HL-60 (cell line): ENCODE data around the gene DIP2C.

ENCODE experiments used
- GABPA ChIP-seq: IDR thresholded peaks from 2 replicates; pipeline ENCODE4 v1.6.1; 2012; ENCODE audit warnings: low read depth
- POLR2AphosphoS5 ChIP-seq: IDR thresholded peaks from 2 replicates; pipeline ENCODE4 v1.6.1; 2012; ENCODE audit warnings: low read depth
- SPI1 ChIP-seq: IDR thresholded peaks from 2 replicates; pipeline ENCODE4 v1.6.1; 2012; ENCODE audit warnings: low read depth, mild to moderate bottlenecking, borderline replicate concordance
- TF ChIP-seq, protein P1 (sequence below): IDR thresholded peaks from one replicate; pipeline ENCODE4 v1.5.1; 2011; ENCODE audit warnings: low read length, control low read depth, inconsistent platforms; ENCODE audit not compliant: insufficient read depth
- TF ChIP-seq, protein P2 (sequence below): IDR thresholded peaks from 2 replicates; pipeline ENCODE4 v1.6.1; 2012; ENCODE audit warnings: low read depth; ENCODE audit not compliant: insufficient replicate concordance

DNA sequence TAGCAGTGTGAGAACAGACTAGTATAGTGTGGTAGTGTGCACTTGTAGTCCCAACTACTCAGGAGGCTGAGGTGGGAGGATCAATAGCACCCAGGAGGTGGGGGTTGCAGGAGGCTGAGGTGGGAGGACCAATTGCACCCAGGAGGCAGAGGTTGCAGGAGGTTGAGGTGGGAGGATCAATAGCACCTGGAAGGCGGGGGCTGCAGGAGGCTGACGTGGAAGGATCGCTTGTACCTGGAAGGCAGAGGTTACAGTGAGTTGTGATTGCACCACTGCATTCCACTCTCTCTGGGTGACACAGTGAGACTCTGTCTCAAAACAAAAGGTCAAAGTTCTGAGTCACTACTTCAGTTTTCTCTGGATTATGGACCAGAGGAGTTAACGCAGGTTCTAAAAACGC is 22.6 kb upstream of the DIP2C start:
- TF ChIP-seq, protein P1, sequence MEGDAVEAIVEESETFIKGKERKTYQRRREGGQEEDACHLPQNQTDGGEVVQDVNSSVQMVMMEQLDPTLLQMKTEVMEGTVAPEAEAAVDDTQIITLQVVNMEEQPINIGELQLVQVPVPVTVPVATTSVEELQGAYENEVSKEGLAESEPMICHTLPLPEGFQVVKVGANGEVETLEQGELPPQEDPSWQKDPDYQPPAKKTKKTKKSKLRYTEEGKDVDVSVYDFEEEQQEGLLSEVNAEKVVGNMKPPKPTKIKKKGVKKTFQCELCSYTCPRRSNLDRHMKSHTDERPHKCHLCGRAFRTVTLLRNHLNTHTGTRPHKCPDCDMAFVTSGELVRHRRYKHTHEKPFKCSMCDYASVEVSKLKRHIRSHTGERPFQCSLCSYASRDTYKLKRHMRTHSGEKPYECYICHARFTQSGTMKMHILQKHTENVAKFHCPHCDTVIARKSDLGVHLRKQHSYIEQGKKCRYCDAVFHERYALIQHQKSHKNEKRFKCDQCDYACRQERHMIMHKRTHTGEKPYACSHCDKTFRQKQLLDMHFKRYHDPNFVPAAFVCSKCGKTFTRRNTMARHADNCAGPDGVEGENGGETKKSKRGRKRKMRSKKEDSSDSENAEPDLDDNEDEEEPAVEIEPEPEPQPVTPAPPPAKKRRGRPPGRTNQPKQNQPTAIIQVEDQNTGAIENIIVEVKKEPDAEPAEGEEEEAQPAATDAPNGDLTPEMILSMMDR = no peak
- TF ChIP-seq POLR2AphosphoS5 (no peak), GABPA (no peak), SPI1 (no peak)
- TF ChIP-seq, protein P2, sequence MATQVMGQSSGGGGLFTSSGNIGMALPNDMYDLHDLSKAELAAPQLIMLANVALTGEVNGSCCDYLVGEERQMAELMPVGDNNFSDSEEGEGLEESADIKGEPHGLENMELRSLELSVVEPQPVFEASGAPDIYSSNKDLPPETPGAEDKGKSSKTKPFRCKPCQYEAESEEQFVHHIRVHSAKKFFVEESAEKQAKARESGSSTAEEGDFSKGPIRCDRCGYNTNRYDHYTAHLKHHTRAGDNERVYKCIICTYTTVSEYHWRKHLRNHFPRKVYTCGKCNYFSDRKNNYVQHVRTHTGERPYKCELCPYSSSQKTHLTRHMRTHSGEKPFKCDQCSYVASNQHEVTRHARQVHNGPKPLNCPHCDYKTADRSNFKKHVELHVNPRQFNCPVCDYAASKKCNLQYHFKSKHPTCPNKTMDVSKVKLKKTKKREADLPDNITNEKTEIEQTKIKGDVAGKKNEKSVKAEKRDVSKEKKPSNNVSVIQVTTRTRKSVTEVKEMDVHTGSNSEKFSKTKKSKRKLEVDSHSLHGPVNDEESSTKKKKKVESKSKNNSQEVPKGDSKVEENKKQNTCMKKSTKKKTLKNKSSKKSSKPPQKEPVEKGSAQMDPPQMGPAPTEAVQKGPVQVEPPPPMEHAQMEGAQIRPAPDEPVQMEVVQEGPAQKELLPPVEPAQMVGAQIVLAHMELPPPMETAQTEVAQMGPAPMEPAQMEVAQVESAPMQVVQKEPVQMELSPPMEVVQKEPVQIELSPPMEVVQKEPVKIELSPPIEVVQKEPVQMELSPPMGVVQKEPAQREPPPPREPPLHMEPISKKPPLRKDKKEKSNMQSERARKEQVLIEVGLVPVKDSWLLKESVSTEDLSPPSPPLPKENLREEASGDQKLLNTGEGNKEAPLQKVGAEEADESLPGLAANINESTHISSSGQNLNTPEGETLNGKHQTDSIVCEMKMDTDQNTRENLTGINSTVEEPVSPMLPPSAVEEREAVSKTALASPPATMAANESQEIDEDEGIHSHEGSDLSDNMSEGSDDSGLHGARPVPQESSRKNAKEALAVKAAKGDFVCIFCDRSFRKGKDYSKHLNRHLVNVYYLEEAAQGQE = no peak
